Caco-2 (cell line): ENCODE measurements around the gene DYNC2I2. TPM values are rescaled to one million over a fixed set of nuclear protein-coding genes. Genes with fewer than 3 reads are reported as not detected.

ENCODE experiments used
- BruUV-seq: library from RNA; stranded (reverse); fragments of 400-500 nt; replicated peaks from 2 replicates; lab custom pipeline; 2021; lab: Mats Ljungman, UMichigan
- CTCF ChIA-PET: fragments of 300-600 bp; sonication (Branson Sonifier 250); formaldehyde crosslinking; loops from one replicate; lab custom pipeline; 2022; ENCODE audit warnings: antibody characterized with exemption; lab: Charles Lee
- POLR2A ChIA-PET: fragments of 300-600 bp; sonication (Branson Sonifier 250); formaldehyde crosslinking; loops from one replicate; lab custom pipeline; 2022; ENCODE audit warnings: antibody characterized with exemption; lab: Charles Lee
- DNase-seq, 2 experiments: peaks; one replicate each; pipeline versions ENCODE4 v3.0.0 to v3.0.0-alpha.2; 2020 to 2022
- H3K27me3 ChIP-seq: replicated peaks from 2 replicates; pipeline ENCODE4 v1.6.0; 2011; ENCODE audit warnings: low read length; ENCODE audit not compliant: control insufficient read depth, insufficient read depth
- H3K36me3 ChIP-seq: 2 replicates; pipeline ENCODE4 v1.5.1; 2011; ENCODE audit warnings: low read length; ENCODE audit not compliant: control insufficient read depth, insufficient read depth
- H3K4me1 ChIP-seq: fragments of 250-450 bp; sonication (Bioruptor Pico); 2 replicates; pipeline ENCODE4 v1.5.1; 2020; ENCODE audit warnings: mild to moderate bottlenecking
- H3K4me3 ChIP-seq: 2 replicates; pipeline ENCODE4 v1.5.1; 2011; ENCODE audit warnings: low read depth, mild to moderate bottlenecking, control low read depth, low read length
- H3K9me3 ChIP-seq: fragments of 250-450 bp; sonication (Bioruptor Pico); 2 replicates; pipeline ENCODE4 v1.5.1; 2020; ENCODE audit warnings: mild to moderate bottlenecking, moderate library complexity
- H3K27ac Mint-ChIP-seq: one replicate; pipeline ENCODE4 v1.8.0; 2022; ENCODE audit warnings: mixed read lengths; ENCODE audit not compliant: unreplicated experiment
- H3K27me3 Mint-ChIP-seq: one replicate; pipeline ENCODE4 v1.8.0; 2022; ENCODE audit warnings: mixed read lengths; ENCODE audit not compliant: insufficient read depth, unreplicated experiment
- H3K36me3 Mint-ChIP-seq: one replicate; pipeline ENCODE4 v1.8.0; 2022; ENCODE audit warnings: mild to moderate bottlenecking, mixed read lengths; ENCODE audit not compliant: insufficient read depth, unreplicated experiment
- H3K4me1 Mint-ChIP-seq: one replicate; pipeline ENCODE4 v1.8.0; 2022; ENCODE audit warnings: low read depth, mixed read lengths; ENCODE audit not compliant: unreplicated experiment
- H3K4me3 Mint-ChIP-seq: one replicate; pipeline ENCODE4 v1.8.0; 2022; ENCODE audit warnings: mild to moderate bottlenecking, moderate library complexity, mixed read lengths; ENCODE audit not compliant: unreplicated experiment
- H3K9me3 Mint-ChIP-seq: one replicate; pipeline ENCODE4 v1.8.0; 2022; ENCODE audit warnings: mixed read lengths; ENCODE audit not compliant: unreplicated experiment
- CTCF ChIP-seq, 2 experiments: fragments of 200-600 bp in 1 of 2; IDR thresholded peaks; 1 replicate in 1 of 2; 2 replicates in 1 of 2; pipeline versions ENCODE4 v1.5.1 to v1.8.0; 2011 to 2022; ENCODE audit warnings: antibody characterized with exemption in 1 of 2, control low read depth in 1 of 2, inconsistent platforms in 1 of 2, low read depth in 1 of 2, low read length in 1 of 2, mild to moderate bottlenecking in 1 of 2, moderate library complexity in 1 of 2; ENCODE audit not compliant: insufficient read depth in 1 of 2, severe bottlenecking in 1 of 2, unreplicated experiment in 1 of 2
- intact Hi-C: fragments of 100-400 bp; cut with micrococcal nuclease; formaldehyde crosslinking; loops from one replicate; pipeline ENCODE4 v1.10.0; 2022; ENCODE audit not compliant: unreplicated experiment
- total RNA-seq: library from RNA; stranded (reverse); gene quantifications from 2 replicates; pipeline ENCODE4 v1.2.3, GENCODE V29; 2022

Gene DYNC2I2
- total RNA-seq, 1 experiment from 2014 or later: 80.8 TPM

GRCh38 chr9:128657796-128658195, 1.1 kb upstream of the DYNC2I2 start:
- CTCF ChIA-PET: interaction anchor here (0.7 kb wide), 1 partner anchor 9 kb away, joined by 6 read pairs; no protein-coding TSS in a partner anchor
- Mint-ChIP-seq H3K27ac (peak overlapping the region; percentile 100), H3K4me1 (no peaks in the 10 kb centered on the region), H3K36me3 (peaks cover 15% of the 10 kb centered on the region), H3K4me3 (no peak overlapping the region), H3K27me3 (no peaks in the 10 kb centered on the region), H3K9me3 (no peaks in the 10 kb centered on the region)
- intact Hi-C loops: loop anchor here (2.0 kb wide), 1 partner anchor 23 kb away; no protein-coding TSS in a partner anchor
- DNase-seq: no peak
- H3K4me3 ChIP-seq: no peak overlapping the region
- POLR2A ChIA-PET: no interaction called here
- no peak for TF ChIP-seq CTCF (IDR thresholded peaks at IDR 0.05; ENCODE audit: insufficient read depth in 1 of 2, low read depth in 1 of 2, low read length in 1 of 2, severe bottlenecking in 1 of 2, unreplicated experiment in 1 of 2)
- H3K27me3 ChIP-seq: no peaks in the 10 kb centered on the region
- no TSS peak for BruUV-seq
- H3K9me3 ChIP-seq: no peaks in the 10 kb centered on the region; the same call in 1 of the 2 replicates
- no peaks in the 10 kb centered on the region for H3K4me1 ChIP-seq
- H3K36me3 ChIP-seq: no peaks in the 10 kb centered on the region

- peaks cover 15% of the 10 kb centered on the region for H3K36me3 Mint-ChIP-seq
- H3K4me1 ChIP-seq: no peaks in the 10 kb centered on the region
- BruUV-seq: TSS peak; percentile 98
- peak overlapping the region; percentile 100 for H3K27ac Mint-ChIP-seq
- no peaks in the 10 kb centered on the region for H3K4me1 Mint-ChIP-seq
- H3K4me3 Mint-ChIP-seq: peak overlapping the region; percentile 78
- H3K27me3 Mint-ChIP-seq: no peaks in the 10 kb centered on the region
- TF ChIP-seq CTCF (IDR thresholded peaks at IDR 0.05; ENCODE audit: insufficient read depth in 1 of 2, low read depth in 1 of 2, low read length in 1 of 2, severe bottlenecking in 1 of 2, unreplicated experiment in 1 of 2): no peak
- no peak for DNase-seq
- H3K4me3 ChIP-seq: no peak overlapping the region
- no peaks in the 10 kb centered on the region; the same call in 1 of the 2 replicates for H3K9me3 ChIP-seq
- H3K36me3 ChIP-seq: no peaks in the 10 kb centered on the region
- ChIA-PET POLR2A (no interaction called here), CTCF (interaction anchor here (0.7 kb wide), 1 partner anchor 9 kb away, joined by 6 read pairs; no protein-coding TSS in a partner anchor)
- intact Hi-C loops: loop anchor here (2.0 kb wide), 1 partner anchor 23 kb away; no protein-coding TSS in a partner anchor
- H3K9me3 Mint-ChIP-seq: no peaks in the 10 kb centered on the region
- no peaks in the 10 kb centered on the region for H3K27me3 ChIP-seq
These were observed 677 bp upstream of the DYNC2I2 start for GRCh38 chr9:128657344-128657704.

- POLR2A ChIA-PET: no interaction called here
- TF ChIP-seq CTCF (IDR thresholded peaks at IDR 0.05; ENCODE audit: insufficient read depth in 1 of 2, low read depth in 1 of 2, low read length in 1 of 2, severe bottlenecking in 1 of 2, unreplicated experiment in 1 of 2): no peak
- H3K4me3 Mint-ChIP-seq: peak overlapping the region; percentile 78
These were observed 2.2 kb downstream of the DYNC2I2 start for GRCh38 chr9:128654481-128654880.

More at GRCh38 chr9:128654481-128654880, 2.2 kb downstream of the DYNC2I2 start:
- CTCF ChIA-PET: no interaction called here
- no peak for DNase-seq
- H3K27me3 Mint-ChIP-seq: no peaks in the 10 kb centered on the region
- intact Hi-C loops: no loop called here
- no peaks in the 10 kb centered on the region for H3K4me1 ChIP-seq
- H3K36me3 Mint-ChIP-seq: peaks cover 19% of the 10 kb centered on the region
- no peaks in the 10 kb centered on the region; the same call in 1 of the 2 replicates for H3K9me3 ChIP-seq
- H3K36me3 ChIP-seq: no peaks in the 10 kb centered on the region
- no peak overlapping the region for H3K27ac Mint-ChIP-seq
- H3K4me3 ChIP-seq: no peak overlapping the region
- BruUV-seq: no TSS peak
- no peaks in the 10 kb centered on the region for H3K9me3 Mint-ChIP-seq
- no peaks in the 10 kb centered on the region for H3K4me1 Mint-ChIP-seq
- H3K27me3 ChIP-seq: no peaks in the 10 kb centered on the region
